BE2C (cell line): ENCODE data around the gene DCLK2.

ENCODE experiments used
- DNase-seq: peaks from one replicate; pipeline ENCODE4 v3.0.0-alpha.2; 2020
- H3K27me3 ChIP-seq: fragments of 250-450 bp; sonication (Bioruptor Pico); 2 replicates; pipeline ENCODE4 v1.5.1; 2020; ENCODE audit warnings: mild to moderate bottlenecking
- H3K36me3 ChIP-seq: fragments of 250-450 bp; sonication (Bioruptor Pico); 2 replicates; pipeline ENCODE4 v1.5.1; 2020; ENCODE audit warnings: mild to moderate bottlenecking
- H3K4me1 ChIP-seq: fragments of 250-450 bp; sonication (Bioruptor Pico); 2 replicates; pipeline ENCODE4 v1.5.1; 2020
- H3K4me3 ChIP-seq: 2 replicates; pipeline ENCODE4 v1.5.1; 2011; ENCODE audit warnings: low read depth, low read length
- H3K9me3 ChIP-seq: fragments of 250-450 bp; sonication (Bioruptor Pico); 2 replicates; pipeline ENCODE4 v1.5.1; 2020
- CTCF ChIP-seq: IDR thresholded peaks from 2 replicates; pipeline ENCODE4 v1.5.1; 2012; ENCODE audit warnings: mild to moderate bottlenecking, low read depth, low read length

The DCLK2 gene

DNA sequence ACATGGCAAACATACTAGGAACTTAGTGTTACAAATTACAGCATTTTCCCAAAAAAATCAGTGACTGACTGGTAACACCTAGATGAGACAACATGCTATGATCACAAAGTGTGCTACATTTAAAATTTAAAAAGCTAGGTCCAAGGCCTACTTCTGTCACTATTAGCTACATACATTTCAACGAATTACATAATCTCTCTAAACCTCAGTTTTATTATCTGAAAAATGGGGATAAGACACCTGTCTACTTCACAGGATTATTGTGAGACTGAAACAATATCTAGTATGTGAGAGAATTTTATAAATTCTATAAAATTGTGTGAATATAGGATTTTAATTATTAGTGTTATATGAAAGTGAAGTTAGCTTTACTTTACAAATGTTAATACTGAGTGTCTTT is 228.5 kb downstream of the DCLK2 start:
- H3K4me1 ChIP-seq = peaks cover 22% of the 10 kb centered on the region
- H3K4me3 ChIP-seq = no peak overlapping the region
- no peaks in the 10 kb centered on the region for H3K27me3 ChIP-seq
- no peak for TF ChIP-seq CTCF
- peaks cover 10% of the 10 kb centered on the region for H3K36me3 ChIP-seq
- no peaks in the 10 kb centered on the region for H3K9me3 ChIP-seq
- DNase-seq = no peak
